GM18507 (cell line): ENCODE data around the gene CAMK1D.
"Not testable (repeated sequence)": the region's sequence is repeated elsewhere in the genome, so short reads cannot be mapped to it uniquely, and the experiment has no call there.

Source experiments
- DNase-seq: peaks from one replicate; pipeline ENCODE4 v3.0.0; 2011; ENCODE audit warnings: low read depth; ENCODE audit not compliant: insufficient read length; ENCODE audit errors: extremely low spot score
- FAIRE-seq: peaks from 2 replicates; lab custom pipeline; 2011; peaks lifted over from hg19 to GRCh38; lab: Jason Lieb, UNC

CAMK1D gene

DNA sequence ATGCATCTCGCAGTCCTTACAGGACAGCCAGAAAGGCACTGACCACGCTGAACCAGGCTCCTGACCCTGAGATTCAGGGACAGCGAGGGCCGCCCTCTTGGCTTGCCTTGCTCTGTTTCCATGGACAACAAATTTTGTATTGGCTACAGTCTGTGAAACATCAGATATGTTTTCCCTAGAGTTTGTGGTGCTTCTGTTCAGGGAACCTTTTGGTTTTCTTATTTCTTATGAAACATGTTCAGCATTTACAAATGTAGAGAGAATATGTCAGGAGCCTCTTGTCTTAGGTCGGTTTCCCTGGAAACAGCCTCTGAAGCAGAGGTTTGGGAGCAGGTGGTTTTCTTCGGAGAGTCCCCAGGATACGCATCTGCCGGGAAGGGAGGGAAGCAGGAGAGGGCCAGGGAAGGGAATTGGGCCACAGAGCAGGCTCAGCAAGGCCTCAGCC is 392.0 kb downstream of the CAMK1D start:
- no peak for FAIRE-seq
- DNase-seq, result no peak

DNA sequence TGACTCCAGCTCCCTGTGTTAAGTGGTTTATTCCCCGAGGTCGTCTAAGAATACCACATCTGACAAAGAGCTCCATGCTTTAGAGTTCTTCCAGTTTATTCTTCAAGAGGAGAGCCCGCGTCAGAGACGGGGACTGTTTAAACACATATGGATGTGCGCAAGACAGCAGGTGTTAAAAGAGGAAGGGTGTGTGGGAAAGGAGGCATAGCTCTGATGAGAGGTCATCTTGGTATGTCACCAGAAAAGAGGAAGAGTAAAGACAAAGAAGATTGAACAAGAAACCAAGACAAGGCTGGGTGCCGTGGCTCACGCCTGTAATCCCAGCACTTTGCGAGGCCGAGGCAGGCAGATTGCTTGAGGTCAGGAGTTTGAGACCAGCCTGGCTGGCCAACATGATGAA is 393.4 kb downstream of the CAMK1D start:
- DNase-seq (no peak), FAIRE-seq (no peak)

DNA sequence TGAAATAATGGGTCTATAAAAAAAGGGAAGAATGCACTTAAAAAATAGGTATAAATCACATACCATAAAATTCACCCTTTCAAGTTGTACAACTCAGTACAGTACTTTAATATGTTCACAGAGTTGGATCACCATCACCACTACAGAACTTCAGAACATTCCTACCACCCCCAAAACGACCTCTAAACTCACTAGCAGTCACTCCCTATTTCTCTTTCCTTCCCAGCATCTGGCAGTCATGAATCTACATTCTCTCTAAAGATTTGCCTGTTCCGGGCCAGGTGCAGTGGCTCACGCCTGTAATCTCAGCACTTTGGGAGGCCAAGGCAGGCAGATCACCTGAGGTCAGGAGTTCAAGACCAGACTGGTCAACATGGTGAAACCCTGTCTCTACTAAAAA is 394.1 kb downstream of the CAMK1D start:
- not testable (repeated sequence) for FAIRE-seq, DNase-seq

DNA sequence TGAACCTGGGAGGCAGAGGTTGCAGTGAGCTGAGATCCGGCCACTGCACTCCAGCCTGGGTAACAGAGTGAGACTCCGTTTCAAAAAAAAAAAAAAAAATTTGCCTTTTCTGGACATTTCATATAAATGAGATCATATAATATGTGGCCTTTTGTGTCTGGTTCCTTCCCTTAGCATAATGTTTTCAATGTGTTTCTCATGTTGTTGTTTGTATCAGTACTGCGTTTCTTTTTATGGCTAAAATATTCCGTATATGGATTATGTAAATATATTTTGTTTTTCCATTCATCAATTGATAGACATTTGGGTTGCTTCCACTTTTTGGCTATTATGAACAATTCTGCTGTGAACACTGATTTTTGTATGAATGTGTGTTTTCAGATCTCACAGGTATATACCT is 394.6 kb downstream of the CAMK1D start:
- FAIRE-seq, result no peak
- no peak for DNase-seq

DNA sequence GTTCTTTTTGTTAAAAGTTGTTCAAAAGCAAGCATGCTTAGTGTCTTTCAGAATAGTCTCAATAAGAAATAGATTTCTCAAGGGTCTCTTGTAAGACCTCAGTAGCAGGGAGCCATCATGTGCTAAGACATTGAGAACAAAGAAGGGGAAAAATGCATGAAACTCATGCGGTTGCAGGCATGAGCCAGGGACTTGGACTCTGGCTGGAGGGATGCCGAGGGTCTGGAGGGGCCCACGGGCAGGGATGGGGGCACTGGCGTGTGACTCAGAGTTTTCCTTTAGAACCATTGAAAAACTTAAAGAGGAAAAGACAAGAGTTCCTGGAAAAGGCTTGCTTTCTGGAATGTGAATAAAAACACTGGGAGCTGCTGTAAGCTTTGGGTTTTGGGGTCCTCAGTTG is 398.8 kb downstream of the CAMK1D start:
- DNase-seq (no peak), FAIRE-seq (no peak)

DNA sequence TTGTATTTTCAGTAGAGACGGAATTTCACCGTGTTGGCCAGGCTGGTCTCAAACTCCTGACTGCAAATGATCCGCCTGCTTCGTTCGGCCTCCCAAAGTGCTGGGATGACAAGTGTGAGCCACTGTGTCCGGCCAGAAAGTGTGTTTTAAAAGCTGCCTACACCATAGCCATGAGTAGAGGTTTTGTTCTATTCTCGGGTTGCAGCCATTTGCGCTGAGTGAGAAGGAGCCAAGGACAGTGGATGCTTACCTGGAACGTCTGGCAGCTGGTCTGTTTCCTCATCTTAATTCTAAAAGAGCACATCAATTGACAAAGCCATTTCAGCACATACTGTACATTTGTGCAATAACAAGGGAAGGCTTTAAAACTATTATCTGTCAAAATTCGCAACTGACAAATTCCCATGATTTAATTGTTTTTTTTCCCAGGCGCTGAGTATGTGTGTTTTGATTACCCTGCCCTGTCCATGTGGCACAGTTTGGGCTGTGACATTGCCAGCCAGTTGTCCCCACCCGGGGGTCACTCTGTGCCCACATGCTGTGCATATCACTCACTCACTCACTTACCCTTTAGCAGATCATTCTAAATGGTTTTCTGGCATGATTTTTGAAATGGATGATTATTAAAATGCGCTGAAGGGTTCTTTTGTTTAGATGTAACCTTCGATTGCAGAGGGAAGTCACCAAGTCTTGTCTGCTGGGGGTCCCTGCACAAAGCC is 400.6 kb downstream of the CAMK1D start:
- FAIRE-seq (no peak), DNase-seq (no peak)

DNA sequence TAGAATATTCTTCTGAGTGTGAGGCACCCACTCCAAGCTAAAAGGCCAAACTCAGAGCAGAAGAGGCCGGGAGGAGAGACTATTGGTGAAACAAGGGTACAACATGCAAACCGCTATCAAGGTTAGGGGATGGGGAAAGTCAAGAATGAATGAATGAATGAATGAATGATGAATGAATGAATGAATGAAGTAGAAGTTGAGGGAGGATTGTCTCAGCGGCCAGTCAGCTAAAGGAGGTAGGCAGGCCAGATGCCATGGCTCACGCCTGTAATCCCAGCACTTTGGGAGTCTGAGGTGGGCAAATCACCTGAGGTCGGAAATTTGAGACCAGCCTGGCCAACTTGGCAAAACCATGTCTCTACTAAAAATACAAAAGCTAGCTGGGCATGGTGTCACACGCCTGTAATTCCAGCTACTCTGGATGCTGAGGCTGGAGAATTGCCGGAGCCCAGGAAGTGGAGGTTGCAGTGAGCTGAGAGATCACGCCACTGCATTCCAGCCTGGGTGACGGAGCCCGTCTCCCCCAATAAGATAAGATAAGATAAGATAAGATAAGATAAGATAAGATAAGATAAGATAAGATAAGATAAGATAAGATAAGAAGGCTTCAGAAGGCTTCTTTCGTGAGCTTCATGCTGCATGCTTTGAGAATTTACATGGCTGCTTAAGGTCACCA is 401.3 kb downstream of the CAMK1D start:
- FAIRE-seq (no peak), DNase-seq (no peak)

DNA sequence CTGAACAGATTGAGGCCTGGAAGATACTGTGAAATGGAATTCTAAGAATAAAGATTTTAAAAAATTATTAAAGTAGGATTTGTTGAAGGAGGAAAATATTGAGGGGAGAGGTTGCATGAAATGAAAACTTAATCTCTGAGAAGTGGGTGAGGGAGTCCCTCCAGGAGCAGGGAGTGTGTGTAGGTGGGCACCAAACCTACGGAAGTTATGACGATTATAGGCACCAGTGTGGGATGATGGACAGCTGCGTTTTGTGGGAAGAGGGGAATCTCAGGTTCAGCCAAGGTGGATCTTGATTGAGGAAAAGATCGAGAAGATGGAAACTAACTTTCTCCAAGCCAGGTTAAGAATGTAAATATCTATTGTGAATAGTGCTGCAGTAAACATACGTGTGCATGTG is 405.7 kb downstream of the CAMK1D start:
- DNase-seq, result no peak
- no peak for FAIRE-seq

DNA sequence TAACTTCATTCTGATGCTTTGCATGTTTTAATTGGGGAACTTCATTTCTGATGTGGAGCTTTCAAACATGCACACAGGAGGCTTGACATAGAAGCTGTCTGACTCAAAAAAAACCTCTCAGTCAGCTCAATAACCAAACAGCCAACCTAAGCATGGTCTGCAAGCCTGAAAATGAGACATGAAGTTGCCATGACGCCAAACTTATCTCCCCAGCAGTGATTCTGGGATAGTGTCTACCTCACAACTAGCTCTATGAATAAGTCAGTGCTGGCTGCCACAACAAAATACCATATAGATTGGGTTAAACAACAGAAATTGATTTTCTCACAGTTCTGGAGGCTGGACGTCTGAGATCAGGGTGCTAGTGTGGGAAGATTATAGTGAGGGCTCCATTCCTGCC is 408.0 kb downstream of the CAMK1D start:
- DNase-seq, result no peak
- no peak for FAIRE-seq

DNA sequence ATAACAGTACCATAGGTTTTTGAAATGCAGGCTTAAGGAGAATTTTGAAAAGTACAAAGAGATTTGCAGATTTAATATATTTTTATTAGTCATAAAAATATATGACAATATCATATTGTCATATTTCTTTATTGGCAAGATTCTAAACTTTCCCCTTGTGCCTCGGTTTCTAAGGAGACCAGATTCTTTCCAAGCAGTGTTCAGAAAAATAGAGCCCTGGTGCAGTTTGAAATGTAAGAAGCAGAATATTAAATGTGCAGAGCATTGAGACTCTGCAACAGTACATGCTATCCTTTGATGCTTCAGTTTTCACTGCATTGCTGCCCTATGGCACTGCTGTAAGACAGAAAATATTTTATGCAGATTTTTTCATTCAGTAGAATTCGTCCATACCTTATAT is 408.9 kb downstream of the CAMK1D start:
- FAIRE-seq, result no peak

DNA sequence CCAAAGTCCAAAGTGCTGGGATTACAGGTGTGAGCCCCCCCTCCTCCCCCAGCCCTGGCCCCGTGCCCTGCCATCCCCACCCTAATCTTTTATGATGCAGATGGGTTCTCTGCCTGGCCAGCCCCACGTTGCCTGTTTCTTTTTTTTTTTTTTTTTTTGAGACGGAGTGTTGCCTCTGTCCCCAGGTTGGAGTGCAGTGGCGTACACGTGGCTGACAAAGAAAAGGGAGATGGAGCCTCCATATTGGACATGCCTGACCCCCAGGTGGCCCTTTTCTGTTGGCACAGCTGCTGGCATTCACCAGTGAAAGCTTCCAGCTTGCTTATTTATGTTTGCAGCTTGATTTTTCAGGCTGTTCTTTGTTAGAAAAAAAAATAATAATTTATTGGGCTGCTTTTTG is 416.9 kb downstream of the CAMK1D start:
- FAIRE-seq (no peak), DNase-seq (no peak)

More for the DNA sequence above, 408.9 kb downstream of the CAMK1D start:
- DNase-seq, result no peak

DNA sequence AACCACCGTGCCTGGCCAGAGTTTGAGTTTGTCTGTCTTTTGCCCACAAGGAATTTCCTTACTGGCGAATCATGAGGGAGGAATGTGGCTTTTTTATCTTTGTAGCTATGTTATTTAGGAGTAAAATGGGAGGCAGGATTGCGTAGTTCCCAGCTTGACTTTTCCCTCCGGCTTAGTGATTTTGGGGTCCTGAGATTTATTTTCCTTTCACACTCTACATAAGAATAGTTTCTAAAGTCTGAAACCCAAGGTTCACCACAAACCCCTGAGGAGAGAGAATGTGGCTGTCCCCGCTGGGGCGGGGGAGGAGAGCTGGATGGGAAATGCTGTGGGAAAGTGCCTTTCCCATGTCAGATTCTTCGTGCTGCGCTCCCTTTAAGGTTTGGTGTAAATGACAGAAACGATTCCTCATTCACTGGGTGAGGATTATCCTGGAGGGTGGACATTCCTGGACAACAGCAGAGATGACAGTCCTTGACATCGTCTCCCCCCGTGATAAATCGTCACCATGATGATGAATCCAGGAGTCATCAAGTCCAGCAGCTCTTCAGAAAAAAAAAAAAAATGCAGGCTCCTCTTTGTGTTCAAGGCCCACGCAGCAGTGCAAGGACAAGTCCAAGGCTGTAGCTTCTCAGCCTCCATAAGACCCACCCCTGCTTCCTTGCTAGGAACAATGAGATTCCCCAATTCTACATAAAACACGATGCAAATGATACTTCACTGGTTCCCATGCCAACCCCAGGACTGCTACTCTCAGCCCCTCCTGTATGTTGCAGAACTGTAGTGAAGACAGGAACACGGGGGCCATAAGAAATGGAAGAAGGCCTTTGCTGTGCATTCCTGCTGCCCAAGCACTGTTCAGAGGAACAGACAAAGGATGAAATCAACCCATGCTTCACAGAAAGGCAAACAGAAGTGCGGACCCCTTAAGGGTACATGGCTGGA is 419.1 kb downstream of the CAMK1D start:
- no peak for DNase-seq
- no peak for FAIRE-seq

DNA sequence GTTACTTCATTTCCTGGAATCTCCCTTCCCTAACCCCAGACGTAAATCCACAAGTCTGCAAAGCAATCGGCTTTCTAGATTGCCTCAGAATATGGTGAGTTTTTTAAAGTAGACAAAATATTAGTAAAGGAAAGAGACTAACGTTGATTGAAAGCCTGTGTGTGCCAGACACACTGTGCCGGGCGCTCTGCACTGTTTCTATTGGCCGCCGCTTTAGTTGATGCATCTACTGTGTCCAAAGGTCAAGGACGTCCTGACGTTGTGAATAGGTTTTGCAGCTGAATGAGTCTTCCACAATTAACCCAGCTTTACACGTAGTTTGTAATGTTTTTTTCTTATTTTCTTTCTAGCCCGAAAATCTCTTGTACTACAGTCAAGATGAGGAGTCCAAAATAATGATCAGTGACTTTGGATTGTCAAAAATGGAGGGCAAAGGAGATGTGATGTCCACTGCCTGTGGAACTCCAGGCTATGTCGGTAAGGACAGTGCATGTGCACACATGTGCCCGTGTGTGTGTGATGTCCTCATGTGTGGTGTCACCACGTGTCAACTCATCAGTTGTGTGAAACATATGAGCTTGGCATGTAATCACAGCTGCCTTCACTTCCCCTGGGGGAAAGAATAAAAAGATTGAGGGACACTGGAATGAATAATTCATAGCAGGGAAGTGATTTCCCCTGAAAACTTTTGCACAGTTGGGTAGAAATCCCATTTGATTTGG is 420.1 kb downstream of the CAMK1D start:
- FAIRE-seq (no peak), DNase-seq (no peak)

DNA sequence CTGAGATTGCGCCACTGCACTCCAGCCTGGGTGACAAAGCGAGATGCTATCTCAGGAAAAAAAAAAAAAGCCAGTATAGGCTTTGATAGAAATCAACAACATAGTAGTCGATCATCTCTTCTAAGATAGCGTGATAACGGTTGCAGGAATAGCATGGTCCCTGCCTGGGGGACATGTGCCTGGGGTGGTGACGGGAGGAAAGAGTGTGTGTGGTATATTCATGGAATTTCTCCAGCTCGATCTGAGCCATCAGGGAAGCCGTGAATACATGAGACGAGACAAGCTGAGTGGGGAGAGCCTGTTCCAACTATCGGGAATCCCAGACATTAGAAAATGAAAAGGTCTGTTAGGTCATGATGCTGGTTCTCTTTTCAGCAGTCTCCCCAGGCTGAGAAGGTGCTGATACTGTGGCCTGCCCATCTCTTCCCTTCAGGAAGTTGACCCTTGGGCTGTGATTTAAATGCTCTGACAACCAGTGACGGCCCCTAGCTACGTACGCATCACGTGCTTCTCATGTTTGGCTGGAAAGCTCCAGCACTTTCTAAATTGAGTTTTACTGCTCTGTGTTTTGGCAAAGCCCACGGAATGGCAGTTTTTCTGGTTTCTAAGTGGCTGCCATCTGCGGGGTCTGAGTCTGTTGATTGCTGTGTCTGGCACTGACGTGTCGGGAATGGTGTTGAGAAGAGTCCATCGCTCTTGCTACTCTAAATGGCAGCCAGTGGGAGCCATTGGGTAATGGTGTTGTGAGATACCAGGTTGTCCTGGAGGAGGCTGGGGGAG is 422.8 kb downstream of the CAMK1D start:
- DNase-seq (no peak), FAIRE-seq (no peak)

DNA sequence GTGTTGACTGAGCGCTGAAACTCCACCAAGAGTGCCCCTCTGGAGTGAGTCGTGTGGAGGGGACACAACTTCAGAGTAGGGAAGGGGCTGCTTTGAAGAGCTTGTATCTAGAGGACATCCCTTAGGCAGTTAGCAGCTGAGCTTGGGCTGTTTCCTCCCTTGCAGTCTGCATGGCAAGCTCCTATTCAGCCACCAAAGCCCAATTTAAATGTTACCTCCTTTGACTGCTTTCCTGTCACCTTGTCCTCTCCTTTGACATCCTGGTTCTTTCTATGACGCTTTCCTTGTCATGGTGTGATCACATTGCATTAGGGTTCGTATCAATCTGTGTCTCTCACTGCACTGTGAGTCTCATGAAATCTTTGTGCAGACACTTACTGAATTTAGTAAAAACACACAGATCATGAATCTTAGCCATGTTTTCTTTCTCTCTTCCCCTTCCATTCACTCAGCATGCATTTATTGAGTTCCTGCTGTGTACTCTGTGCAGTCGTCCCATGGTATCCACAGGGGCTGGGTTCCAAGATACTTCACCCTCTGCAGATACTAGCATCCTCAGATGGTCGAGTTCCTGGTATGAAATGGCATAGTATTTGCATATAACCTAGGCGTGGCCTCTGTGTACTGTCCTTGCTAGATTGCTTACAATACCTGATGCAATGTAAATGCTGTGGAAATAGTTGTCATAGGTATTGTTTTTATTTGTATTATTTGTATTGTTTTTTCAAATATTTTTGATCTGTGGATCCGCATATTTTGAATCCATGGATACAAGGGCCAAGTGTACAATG is 423.6 kb downstream of the CAMK1D start:
- DNase-seq (no peak), FAIRE-seq (no peak)

DNA sequence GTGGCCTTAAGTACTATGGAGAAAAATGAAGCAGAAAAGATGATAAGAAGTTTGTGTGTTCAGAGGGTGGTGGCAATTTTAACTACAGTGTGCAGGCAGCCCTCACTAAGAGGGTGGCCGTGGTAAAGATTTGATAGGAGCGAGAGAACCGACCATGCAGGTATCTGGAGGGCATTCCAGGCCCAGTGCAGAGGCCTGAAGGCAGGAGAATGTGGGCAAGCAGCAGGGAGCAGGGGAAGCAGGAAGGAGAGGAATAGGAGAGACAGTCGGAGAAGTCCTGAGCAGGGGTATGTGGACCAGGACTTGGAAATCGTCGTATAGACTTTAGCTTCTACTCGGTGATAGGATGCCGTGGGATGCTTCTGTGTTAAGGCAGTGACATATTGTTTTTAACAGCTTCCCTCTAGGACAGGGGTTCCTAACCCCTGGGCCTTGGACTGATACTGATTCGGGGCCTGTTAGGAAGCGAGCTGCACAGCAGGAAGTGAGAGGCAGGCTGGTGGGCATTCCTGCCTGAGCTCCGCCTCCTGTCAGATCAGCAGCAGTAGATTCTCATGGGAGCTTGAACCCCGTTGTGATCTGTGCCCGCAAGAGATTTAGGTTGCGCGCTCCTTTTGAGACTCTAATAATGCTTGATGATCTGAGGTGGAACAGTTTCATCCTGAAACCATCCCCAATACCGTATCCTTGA is 425.0 kb downstream of the CAMK1D start:
- DNase-seq (no peak), FAIRE-seq (no peak)

DNA sequence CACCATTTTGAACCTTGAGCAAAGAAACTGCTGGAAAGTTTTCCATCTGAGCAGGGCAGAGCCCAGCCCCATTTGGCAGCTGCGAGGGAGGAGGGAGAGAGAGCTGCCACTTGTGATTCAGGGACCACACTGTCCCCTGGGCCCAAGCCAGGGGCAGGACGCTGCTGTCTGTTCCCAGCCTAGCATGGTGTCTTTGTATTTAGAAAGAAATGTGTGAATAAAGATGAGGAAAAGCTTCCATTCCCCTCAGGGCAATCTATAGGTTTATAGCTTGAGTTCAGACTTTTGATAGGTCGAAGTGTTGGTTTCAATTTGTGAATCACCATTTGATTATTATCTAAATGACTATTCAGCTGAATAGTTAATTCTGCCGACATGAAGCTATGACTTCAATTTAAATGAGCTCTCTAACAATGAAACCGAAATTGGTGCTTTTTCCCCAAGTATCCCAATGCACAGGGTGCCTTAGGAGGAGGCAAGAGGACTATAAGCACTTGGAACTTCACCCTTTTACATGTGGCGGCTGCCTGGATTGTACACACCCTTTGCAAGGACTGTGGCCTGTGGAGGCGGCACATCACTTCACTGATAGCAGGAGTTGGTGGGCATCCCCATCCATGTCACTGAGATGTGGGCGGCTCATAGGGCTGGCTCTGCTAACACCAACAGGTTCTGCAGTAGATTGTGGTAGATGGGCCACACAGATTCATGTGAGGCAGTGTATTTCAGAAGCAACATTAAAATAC is 428.7 kb downstream of the CAMK1D start:
- DNase-seq, result no peak
- no peak for FAIRE-seq
